ENCODE results near the gene CIB1.
"Not testable (repeated sequence)": the region's sequence is repeated elsewhere in the genome, so short reads cannot be mapped to it uniquely, and the experiment has no call there.

The CIB1 gene

GRCh38 chr15:90188914-90189748 lies 44.6 kb downstream of the CIB1 start:
- DNase-seq (ENCODE audit: low read depth, low spot score) = no peak
- H3K4me3 ChIP-seq (ENCODE audit: low read depth, low read length) = no peak overlapping the region
- in situ Hi-C loops (cut with HindIII; ENCODE audit: low sequenced_read_pairs) = no loop called here
- no peak for TF ChIP-seq CTCF (IDR thresholded peaks at IDR 0.05; ENCODE audit: low read depth, low read length)

- in situ Hi-C loops (cut with HindIII; ENCODE audit: low sequenced_read_pairs); H3K4me3 ChIP-seq (ENCODE audit: low read depth, low read length); DNase-seq (ENCODE audit: low read depth, low spot score): not testable (repeated sequence)
Measured at GRCh38 chr15:90188065-90188464, 45.7 kb downstream of the CIB1 start.

- TF ChIP-seq CTCF (IDR thresholded peaks at IDR 0.05; ENCODE audit: low read depth, low read length) = no peak
- no peak overlapping the region for H3K4me3 ChIP-seq (ENCODE audit: low read depth, low read length)
- DNase-seq (ENCODE audit: low read depth, low spot score) = no peak
- in situ Hi-C loops (cut with HindIII; ENCODE audit: low sequenced_read_pairs) = no loop called here
Measured at GRCh38 chr15:90187257-90187868, 46.4 kb downstream of the CIB1 start.

GRCh38 chr15:90184786-90185704 lies 48.7 kb downstream of the CIB1 start:
- in situ Hi-C loops (cut with HindIII; ENCODE audit: low sequenced_read_pairs) = no loop called here
- H3K4me3 ChIP-seq (ENCODE audit: low read depth, low read length) = peak overlapping the region; percentile 53
- TF ChIP-seq CTCF (IDR thresholded peaks at IDR 0.05; ENCODE audit: low read depth, low read length) = no peak
- peak; percentile 32 for DNase-seq (ENCODE audit: low read depth, low spot score)

GRCh38 chr15:90184119-90184785 lies 49.5 kb downstream of the CIB1 start:
- TF ChIP-seq CTCF (IDR thresholded peaks at IDR 0.05; ENCODE audit: low read depth, low read length) = no peak
- DNase-seq (ENCODE audit: low read depth, low spot score) = peak; percentile 53
- in situ Hi-C loops (cut with HindIII; ENCODE audit: low sequenced_read_pairs) = no loop called here
- peak overlapping the region; percentile 53 for H3K4me3 ChIP-seq (ENCODE audit: low read depth, low read length)

GRCh38 chr15:90181776-90182175 lies 52.0 kb downstream of the CIB1 start:
- DNase-seq (ENCODE audit: low read depth, low spot score) = no peak
- no peak for TF ChIP-seq CTCF (IDR thresholded peaks at IDR 0.05; ENCODE audit: low read depth, low read length)
- H3K4me3 ChIP-seq (ENCODE audit: low read depth, low read length) = no peak overlapping the region
- in situ Hi-C loops (cut with HindIII; ENCODE audit: low sequenced_read_pairs) = no loop called here

All from astrocyte of the spinal cord (primary cell).